Measurements from ENCODE around the gene ASB6.

ASB6 gene

GRCh38 chr9:129591916-129592315, 50.0 kb downstream of the ASB6 start:
- H3F3A ChIP-seq (ENCODE audit: low read depth) = no peaks in the 10 kb centered on the region
- no peak overlapping the region for H3K9ac ChIP-seq (ENCODE audit: low read depth, low read length, poor library complexity, severe bottlenecking)
- TF ChIP-seq EZH2phosphoT487 (IDR thresholded peaks at IDR 0.05; ENCODE audit: borderline replicate concordance) = no peak
- TF ChIP-seq CTCF (conservative IDR thresholded peaks at IDR 0.05; ENCODE audit: low read length) = no peak
- H3K4me2 ChIP-seq (ENCODE audit: low read depth, low read length, poor library complexity, severe bottlenecking) = no peak overlapping the region
- no peaks in the 10 kb centered on the region for H3K36me3 ChIP-seq (ENCODE audit: insufficient read depth, low read length)
- no peaks in the 10 kb centered on the region for H4K20me1 ChIP-seq (ENCODE audit: insufficient read depth, low read length, poor library complexity, severe bottlenecking)
- no peaks in the 10 kb centered on the region for H3K79me2 ChIP-seq (ENCODE audit: insufficient read depth, low read length)
- no peak overlapping the region for H2AFZ ChIP-seq (ENCODE audit: low read length)
- H3K9me3 ChIP-seq (ENCODE audit: insufficient read depth, low read depth, low read length) = no peaks in the 10 kb centered on the region
- H3K4me1 ChIP-seq (ENCODE audit: insufficient read depth, low read length, poor library complexity, severe bottlenecking) = no peaks in the 10 kb centered on the region
- H3K4me3 ChIP-seq (ENCODE audit: low read length, poor library complexity, severe bottlenecking) = no peak overlapping the region
- H3K27me3 ChIP-seq (ENCODE audit: insufficient read depth, low read length, poor library complexity, severe bottlenecking) = no peaks in the 10 kb centered on the region
- no peaks in the 10 kb centered on the region for H3K9me2 ChIP-seq (replicated peaks; ENCODE audit: low read depth, low read length)

GRCh38 chr9:129590466-129590865, 51.5 kb downstream of the ASB6 start:
- Histone ChIP-seq H3F3A (ENCODE audit: low read depth) (no peaks in the 10 kb centered on the region), H3K9me3 (ENCODE audit: insufficient read depth, low read depth, low read length) (no peaks in the 10 kb centered on the region), H3K4me3 (ENCODE audit: low read length, poor library complexity, severe bottlenecking) (no peak overlapping the region), H2AFZ (ENCODE audit: low read length) (no peak overlapping the region), H3K27me3 (ENCODE audit: insufficient read depth, low read length, poor library complexity, severe bottlenecking) (no peaks in the 10 kb centered on the region), H3K4me1 (ENCODE audit: insufficient read depth, low read length, poor library complexity, severe bottlenecking) (peaks cover 7% of the 10 kb centered on the region), H4K20me1 (ENCODE audit: insufficient read depth, low read length, poor library complexity, severe bottlenecking) (no peaks in the 10 kb centered on the region), H3K9me2 (replicated peaks; ENCODE audit: low read depth, low read length) (no peaks in the 10 kb centered on the region), H3K9ac (ENCODE audit: low read depth, low read length, poor library complexity, severe bottlenecking) (no peak overlapping the region), H3K79me2 (ENCODE audit: insufficient read depth, low read length) (no peaks in the 10 kb centered on the region), H3K4me2 (ENCODE audit: low read depth, low read length, poor library complexity, severe bottlenecking) (no peak overlapping the region), H3K36me3 (ENCODE audit: insufficient read depth, low read length) (no peaks in the 10 kb centered on the region)
- no peak for TF ChIP-seq EZH2phosphoT487 (IDR thresholded peaks at IDR 0.05; ENCODE audit: borderline replicate concordance)
- TF ChIP-seq CTCF (conservative IDR thresholded peaks at IDR 0.05; ENCODE audit: low read length) = no peak

DNA sequence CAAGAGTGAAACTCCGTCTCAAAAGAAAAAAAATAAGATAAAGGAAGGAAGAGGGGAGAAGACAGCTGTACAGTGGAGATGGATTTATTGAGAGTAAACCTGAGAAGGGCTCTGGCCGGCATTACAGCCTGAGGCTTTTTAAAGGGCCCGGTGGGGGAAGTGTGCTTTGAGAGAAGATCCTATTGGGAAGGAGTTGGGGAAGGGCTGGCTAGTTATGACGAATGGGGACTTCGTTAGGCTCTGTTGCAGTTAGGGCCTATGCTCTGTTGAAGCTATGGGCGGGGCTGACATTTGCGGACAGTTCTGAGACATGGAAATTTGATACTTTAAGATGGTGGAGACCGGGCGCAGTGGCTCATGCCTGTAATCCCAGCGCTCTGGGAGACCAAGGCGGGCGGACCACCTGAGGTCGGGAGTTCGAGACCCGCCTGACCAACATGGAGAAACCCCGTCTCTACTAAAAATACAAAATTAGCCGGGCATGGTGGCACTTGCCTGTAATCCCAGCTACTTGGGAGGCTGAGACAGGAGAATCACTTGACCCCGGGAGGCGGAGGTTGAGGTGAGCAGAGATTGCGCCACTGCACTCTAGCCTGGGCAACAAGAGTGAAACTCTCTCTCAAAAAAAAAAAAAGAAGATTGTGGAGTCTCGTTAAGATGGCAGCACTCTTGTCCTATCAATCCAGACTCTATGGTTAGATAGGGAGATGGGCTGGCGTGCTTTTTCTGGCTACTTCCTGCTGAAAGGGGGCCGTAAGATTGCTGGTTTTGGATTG, 54.3 kb downstream of the ASB6 start:
- Histone ChIP-seq H3K4me1 (ENCODE audit: insufficient read depth, low read length, poor library complexity, severe bottlenecking) (peaks cover 15% of the 10 kb centered on the region), H3K79me2 (ENCODE audit: insufficient read depth, low read length) (no peaks in the 10 kb centered on the region), H3K9ac (ENCODE audit: low read depth, low read length, poor library complexity, severe bottlenecking) (no peak overlapping the region), H3K4me3 (ENCODE audit: low read length, poor library complexity, severe bottlenecking) (no peak overlapping the region), H3K36me3 (ENCODE audit: insufficient read depth, low read length) (no peaks in the 10 kb centered on the region), H2AFZ (ENCODE audit: low read length) (no peak overlapping the region), H3K9me3 (ENCODE audit: insufficient read depth, low read depth, low read length) (no peaks in the 10 kb centered on the region), H4K20me1 (ENCODE audit: insufficient read depth, low read length, poor library complexity, severe bottlenecking) (no peaks in the 10 kb centered on the region), H3K9me2 (replicated peaks; ENCODE audit: low read depth, low read length) (no peaks in the 10 kb centered on the region), H3K4me2 (ENCODE audit: low read depth, low read length, poor library complexity, severe bottlenecking) (no peak overlapping the region), H3K27me3 (ENCODE audit: insufficient read depth, low read length, poor library complexity, severe bottlenecking) (no peaks in the 10 kb centered on the region), H3F3A (ENCODE audit: low read depth) (no peaks in the 10 kb centered on the region)
- TF ChIP-seq EZH2phosphoT487 (IDR thresholded peaks at IDR 0.05; ENCODE audit: borderline replicate concordance) = no peak
- TF ChIP-seq CTCF (conservative IDR thresholded peaks at IDR 0.05; ENCODE audit: low read length) = no peak

Data from Loucy (cell line).